Natural killer cell (primary cell): ENCODE data around the gene RELA. TPM values are rescaled to one million over a fixed set of nuclear protein-coding genes. Genes with fewer than 3 reads are reported as not detected.

Experiments
- ATAC-seq, 3 donors: fragments of 150-1000 bp in 2 of 3; fragments of 200-7000 bp in 1 of 3; cut with Tn5 transposase; 1 replicate in 1 of 3; 2 replicates in 2 of 3; pipeline ENCODE4 v1.10.0; 2021; ENCODE audit warnings: mild to moderate bottlenecking in 2 of 3, moderate library complexity in 2 of 3
- DNase-seq, 2 donors: peaks; one replicate each; pipeline versions ENCODE4 v3.0.0 to v3.0.0-alpha.2; 2013 to 2021; ENCODE audit warnings: mixed read lengths in 1 of 2
- H3K27ac ChIP-seq: one replicate; pipeline ENCODE4 v1.5.1; 2013; ENCODE audit warnings: mild to moderate bottlenecking, low read length
- H3K27me3 ChIP-seq: one replicate; pipeline ENCODE4 v1.6.1; 2013; ENCODE audit warnings: low read length; ENCODE audit not compliant: control insufficient read depth, insufficient read depth
- H3K36me3 ChIP-seq: one replicate; pipeline ENCODE4 v1.6.1; 2013; ENCODE audit warnings: low read length; ENCODE audit not compliant: control insufficient read depth, insufficient read depth
- H3K4me1 ChIP-seq: one replicate; pipeline ENCODE4 v1.6.1; 2013; ENCODE audit warnings: low read length; ENCODE audit not compliant: control insufficient read depth, insufficient read depth
- H3K4me3 ChIP-seq: one replicate; pipeline ENCODE4 v1.5.1; 2013; ENCODE audit warnings: low read length
- H3K9me3 ChIP-seq: one replicate; pipeline ENCODE4 v1.6.1; 2013; ENCODE audit warnings: low read length; ENCODE audit not compliant: control insufficient read depth, insufficient read depth
- H3K27ac Mint-ChIP-seq, 2 donors: one replicate each; pipeline ENCODE4 v1.8.0; 2022; ENCODE audit warnings: mild to moderate bottlenecking in 2 of 2, mixed read lengths in 2 of 2, moderate library complexity in 1 of 2
- H3K27me3 Mint-ChIP-seq, 2 donors: one replicate each; pipeline ENCODE4 v1.8.0; 2022; ENCODE audit warnings: low read depth in 2 of 2, mixed read lengths in 2 of 2
- H3K36me3 Mint-ChIP-seq: one replicate; pipeline ENCODE4 v1.8.0; 2022; ENCODE audit warnings: mixed read lengths
- H3K4me1 Mint-ChIP-seq, 2 donors: one replicate each; pipeline ENCODE4 v1.8.0; 2022; ENCODE audit warnings: mixed read lengths in 2 of 2
- H3K4me3 Mint-ChIP-seq: one replicate; pipeline ENCODE4 v1.8.0; 2022; ENCODE audit warnings: mild to moderate bottlenecking, moderate library complexity, mixed read lengths
- H3K9me3 Mint-ChIP-seq, 2 donors: one replicate each; pipeline ENCODE4 v1.8.0; 2022; ENCODE audit warnings: mixed read lengths in 2 of 2
- CTCF ChIP-seq: fragments of 200-600 bp; IDR thresholded peaks from one replicate; pipeline ENCODE4 v1.8.0; 2022; ENCODE audit warnings: antibody characterized with exemption
- WGBS: methylation state at CpG from one replicate; pipeline ENCODE4 v1.1.7; 2013; ENCODE audit warnings: missing lambda C conversion rate; ENCODE audit not compliant: insufficient coverage; 5-methylcytosine and 5-hydroxymethylcytosine counted together
- intact Hi-C: fragments of 100-400 bp; cut with micrococcal nuclease; formaldehyde crosslinking; loops from one replicate; pipeline ENCODE4 v1.14.2; 2022
- total RNA-seq, 4 donors: library from RNA; stranded (reverse); fragments of 120-200 nt in 1 of 4; gene quantifications; one replicate each; pipeline versions ENCODE4 v1.2.3 to v1.2.4, GENCODE V29; 2013 to 2022

RELA gene
- total RNA-seq, 3 donors from 2014 or later (not counting 1 experiment from before 2014, with no cell fraction given) = 319 to 380 (median 338) TPM

- H3K9me3 ChIP-seq = no peaks in the 10 kb centered on the region
- Mint-ChIP-seq H3K36me3 (no peaks in the 10 kb centered on the region), H3K27me3 (no peaks in the 10 kb centered on the region), H3K27ac (peak overlapping the region in 1 of 2 donors; percentile 42), H3K9me3 (no peaks in the 10 kb centered on the region), H3K4me3 (peak overlapping the region; percentile 42), H3K4me1 (peaks cover 17 to 33% of the 10 kb centered on the region in 2 donors)
- no peak for TF ChIP-seq CTCF
- no peak overlapping the region for H3K27ac ChIP-seq
- H3K4me3 ChIP-seq = no peak overlapping the region
- peaks cover 54% of the 10 kb centered on the region for H3K36me3 ChIP-seq
- no peaks in the 10 kb centered on the region for H3K27me3 ChIP-seq
- WGBS = 98% methylated on average over 33 of the region's 33 CpGs
- DNase-seq (no peak), ATAC-seq (no peak)
- intact Hi-C loops = loop anchor here (5.0 kb wide), 1 partner anchor 34 kb away; no protein-coding TSS in a partner anchor
- peaks cover 31% of the 10 kb centered on the region for H3K4me1 ChIP-seq
Measured at GRCh38 chr11:65617990-65618751, 44.5 kb downstream of the RELA start.

GRCh38 chr11:65617136-65617850 is 45.4 kb downstream of the RELA start:
- intact Hi-C loops = loop anchor here (5.0 kb wide), 1 partner anchor 35 kb away; no protein-coding TSS in a partner anchor

GRCh38 chr11:65616575-65617001 is 46.1 kb downstream of the RELA start:
- Histone ChIP-seq H3K36me3 (peaks cover 44% of the 10 kb centered on the region), H3K4me1 (peaks cover 46% of the 10 kb centered on the region), H3K27ac (no peak overlapping the region), H3K4me3 (peak overlapping the region; percentile 49), H3K9me3 (no peaks in the 10 kb centered on the region), H3K27me3 (no peaks in the 10 kb centered on the region)
- no peak for TF ChIP-seq CTCF
- ATAC-seq = no peak
- intact Hi-C loops = loop anchor here (5.0 kb wide), 1 partner anchor 36 kb away; no protein-coding TSS in a partner anchor
- H3K9me3 Mint-ChIP-seq = no peaks in the 10 kb centered on the region
- H3K4me1 Mint-ChIP-seq = peaks cover 26 to 41% of the 10 kb centered on the region in 2 donors
- H3K4me3 Mint-ChIP-seq = peak overlapping the region; percentile 94
- H3K27ac Mint-ChIP-seq = peak overlapping the region; percentile 90 to 97
- no peaks in the 10 kb centered on the region for H3K36me3 Mint-ChIP-seq
- H3K27me3 Mint-ChIP-seq = no peaks in the 10 kb centered on the region
- 63% methylated on average over 9 of the region's 10 CpGs for WGBS
- peak in 1 of 2 donors; percentile 47 for DNase-seq

More at GRCh38 chr11:65617136-65617850, 45.4 kb downstream of the RELA start:
- H3K9me3 ChIP-seq = no peaks in the 10 kb centered on the region
- TF ChIP-seq CTCF = no peak
- 94% methylated on average over 17 of the region's 17 CpGs for WGBS
- DNase-seq = no peak
- Mint-ChIP-seq H3K27ac (peak overlapping the region; percentile 90 to 97), H3K36me3 (no peaks in the 10 kb centered on the region), H3K4me1 (peaks cover 20 to 41% of the 10 kb centered on the region in 2 donors), H3K4me3 (peak overlapping the region; percentile 94), H3K9me3 (no peaks in the 10 kb centered on the region), H3K27me3 (no peaks in the 10 kb centered on the region)
- no peaks in the 10 kb centered on the region for H3K27me3 ChIP-seq
- peaks cover 49% of the 10 kb centered on the region for H3K36me3 ChIP-seq
- ATAC-seq = no peak
- no peak overlapping the region for H3K27ac ChIP-seq
- no peak overlapping the region for H3K4me3 ChIP-seq
- H3K4me1 ChIP-seq = peaks cover 39% of the 10 kb centered on the region
